Umbilical cord (tissue), 2 donors: ENCODE data around the gene CDH3. TPM values are rescaled to one million over a fixed set of nuclear protein-coding genes. Genes with fewer than 3 reads are reported as not detected.
"Not testable (repeated sequence)": the region's sequence is repeated elsewhere in the genome, so short reads cannot be mapped to it uniquely, and the experiment has no call there.

Experiments used
- DNase-seq: peaks from one replicate; pipeline ENCODE4 v3.0.0-alpha.2; 2015; ENCODE audit warnings: low spot score
- total RNA-seq: library from RNA; depleted of rRNA; stranded (reverse); fragments of >200 nt; gene quantifications from one replicate; pipeline ENCODE4 v1.2.3, GENCODE V29; 2014; ENCODE audit warnings: low replicate concordance; ENCODE audit not compliant: insufficient read depth

The CDH3 gene
- total RNA-seq, 1 donor from 2014 or later, result 38.5 TPM

- DNase-seq, result peak; percentile 57
These were observed 59.2 kb downstream of the CDH3 start for GRCh38 chr16:68704232-68704867.

- DNase-seq, result peak; percentile 81
These were observed 62.4 kb downstream of the CDH3 start for GRCh38 chr16:68707340-68708152.

GRCh38 chr16:68710211-68710610, 65.1 kb downstream of the CDH3 start:
- no peak for DNase-seq

GRCh38 chr16:68711421-68712139, 66.5 kb downstream of the CDH3 start:
- DNase-seq, result no peak

- DNase-seq, result no peak
These were observed 68.3 kb downstream of the CDH3 start for GRCh38 chr16:68713361-68713760.

- DNase-seq, result no peak
These were observed 70.4 kb downstream of the CDH3 start for GRCh38 chr16:68715471-68715870.

- not testable (repeated sequence) for DNase-seq
These were observed 71.4 kb downstream of the CDH3 start for GRCh38 chr16:68716516-68716915.

GRCh38 chr16:68717684-68718083, 72.6 kb downstream of the CDH3 start:
- DNase-seq, result no peak

GRCh38 chr16:68718590-68718989, 73.5 kb downstream of the CDH3 start:
- DNase-seq, result no peak

- no peak for DNase-seq
These were observed 74.9 kb downstream of the CDH3 start for GRCh38 chr16:68719993-68720489.

GRCh38 chr16:68722119-68723024, 77.3 kb downstream of the CDH3 start:
- no peak for DNase-seq

- no peak for DNase-seq
These were observed 79.7 kb downstream of the CDH3 start for GRCh38 chr16:68724797-68725196.

GRCh38 chr16:68728523-68728922, 83.4 kb downstream of the CDH3 start:
- no peak for DNase-seq

GRCh38 chr16:68731637-68732036, 86.5 kb downstream of the CDH3 start:
- no peak for DNase-seq

GRCh38 chr16:68732042-68732680, 87.1 kb downstream of the CDH3 start:
- DNase-seq, result peak; percentile 59

GRCh38 chr16:68732741-68733399, 87.8 kb downstream of the CDH3 start:
- DNase-seq, result no peak

- DNase-seq, result no peak
These were observed 88.5 kb downstream of the CDH3 start for GRCh38 chr16:68733570-68733969.

GRCh38 chr16:68734782-68735181, 89.7 kb downstream of the CDH3 start:
- DNase-seq, result no peak

- no peak for DNase-seq
These were observed 91.5 kb downstream of the CDH3 start for GRCh38 chr16:68736561-68736960.

GRCh38 chr16:68737046-68737729, 92.1 kb downstream of the CDH3 start, which contains the start of gene CDH1:
TSS of gene CDH1 (plus strand) at chr16:68737292. CDS start at chr16:68737416, 124 bp downstream.
- peak; percentile 50 for DNase-seq
